ENCODE measurements around the gene TCF7L2.

TCF7L2 gene

DNA sequence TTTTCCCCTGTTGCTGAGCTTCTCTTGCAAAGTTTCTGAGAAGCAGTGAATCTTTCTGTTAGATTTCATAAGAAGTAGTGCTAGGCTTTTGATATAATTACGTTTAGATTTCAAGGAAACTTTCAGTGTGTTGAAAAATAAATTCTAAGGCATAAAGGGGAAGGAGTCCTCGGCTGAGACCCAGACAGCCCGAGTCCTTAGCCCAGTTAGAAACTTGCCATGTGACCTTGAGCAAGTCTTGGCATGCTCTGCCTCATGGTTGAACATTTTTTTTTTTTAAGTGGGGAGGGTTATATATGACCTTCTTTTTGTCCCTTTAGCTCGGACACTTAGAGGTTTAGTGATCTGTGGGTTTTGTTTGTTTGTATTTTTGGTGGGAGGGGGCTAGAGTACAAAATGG lies 117.5 kb downstream of the TCF7L2 start:
- no peak for DNase-seq (ENCODE audit: low spot score)

DNA sequence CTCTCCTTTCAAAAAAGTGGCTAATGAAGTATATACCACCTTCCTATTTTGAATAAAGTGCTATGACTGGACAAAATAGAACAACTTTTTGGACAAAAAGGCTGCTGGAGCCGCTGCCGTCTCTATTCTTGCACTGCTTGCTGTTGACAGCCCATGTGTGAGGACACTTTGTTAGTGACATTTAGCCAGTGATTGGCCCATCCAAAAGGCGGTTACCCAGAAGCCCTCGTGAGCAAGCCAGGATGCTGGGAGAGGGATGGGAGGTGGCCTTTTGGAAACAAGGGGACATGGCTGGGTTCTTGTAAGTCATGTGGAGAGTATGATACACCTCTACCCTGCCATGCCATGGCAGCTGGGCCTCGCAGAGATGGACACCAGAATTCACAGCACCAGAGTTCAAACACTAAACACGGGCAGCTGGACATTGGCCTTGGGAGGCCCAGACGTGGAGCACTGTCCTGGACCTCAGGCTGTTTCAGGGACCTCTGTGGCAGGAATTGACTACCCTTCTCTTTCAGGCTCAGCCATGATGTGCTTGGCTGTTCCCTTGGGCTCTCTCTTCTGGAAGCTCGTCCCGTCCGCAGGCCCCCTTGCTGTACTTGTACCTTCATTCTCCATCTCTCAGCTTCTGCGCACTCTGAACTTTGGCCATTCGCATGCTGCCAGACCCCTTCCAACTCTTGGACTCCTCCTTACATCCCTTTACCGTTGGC lies 118.3 kb downstream of the TCF7L2 start:
- DNase-seq (ENCODE audit: low spot score) = no peak

DNA sequence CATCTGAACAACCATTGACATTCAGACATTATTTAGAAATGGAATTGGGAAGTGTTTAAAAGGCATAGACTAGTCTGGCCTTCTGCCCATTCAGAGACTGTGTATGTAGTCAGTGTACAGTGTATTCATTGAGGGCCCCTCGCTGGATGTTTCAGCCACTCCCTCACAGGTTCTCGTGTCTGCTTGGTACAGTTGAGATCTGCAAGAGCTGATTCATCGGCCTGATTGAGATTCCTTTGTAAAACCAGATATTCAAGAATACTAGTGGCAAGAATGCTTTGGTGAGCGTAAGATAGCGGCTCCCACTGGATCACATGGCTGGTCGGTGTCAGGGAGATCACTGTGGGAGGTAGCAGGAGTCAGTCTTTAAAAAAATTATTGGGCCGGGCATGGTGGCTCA lies 119.5 kb downstream of the TCF7L2 start:
- no peak for DNase-seq (ENCODE audit: low spot score)

DNA sequence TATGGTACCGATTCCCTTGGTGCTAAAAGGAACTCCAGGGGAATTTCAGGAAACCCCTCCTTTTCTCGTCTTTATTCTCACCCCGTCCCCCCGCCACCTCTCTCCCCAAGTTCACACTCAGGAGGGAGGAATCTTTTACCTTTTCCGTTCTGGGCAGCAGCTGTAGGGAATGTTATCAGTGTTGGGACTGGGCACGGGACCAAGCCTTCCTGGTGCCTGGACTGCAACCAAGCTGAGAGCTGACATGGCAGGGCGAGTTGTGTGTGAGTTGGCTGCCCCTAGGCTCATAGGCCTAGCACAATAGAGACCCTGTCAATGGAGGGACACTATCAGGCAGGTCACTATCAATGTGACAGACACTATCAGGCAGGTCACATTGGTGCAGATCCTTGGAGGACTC lies 121.4 kb downstream of the TCF7L2 start:
- no peak for DNase-seq (ENCODE audit: low spot score)

DNA sequence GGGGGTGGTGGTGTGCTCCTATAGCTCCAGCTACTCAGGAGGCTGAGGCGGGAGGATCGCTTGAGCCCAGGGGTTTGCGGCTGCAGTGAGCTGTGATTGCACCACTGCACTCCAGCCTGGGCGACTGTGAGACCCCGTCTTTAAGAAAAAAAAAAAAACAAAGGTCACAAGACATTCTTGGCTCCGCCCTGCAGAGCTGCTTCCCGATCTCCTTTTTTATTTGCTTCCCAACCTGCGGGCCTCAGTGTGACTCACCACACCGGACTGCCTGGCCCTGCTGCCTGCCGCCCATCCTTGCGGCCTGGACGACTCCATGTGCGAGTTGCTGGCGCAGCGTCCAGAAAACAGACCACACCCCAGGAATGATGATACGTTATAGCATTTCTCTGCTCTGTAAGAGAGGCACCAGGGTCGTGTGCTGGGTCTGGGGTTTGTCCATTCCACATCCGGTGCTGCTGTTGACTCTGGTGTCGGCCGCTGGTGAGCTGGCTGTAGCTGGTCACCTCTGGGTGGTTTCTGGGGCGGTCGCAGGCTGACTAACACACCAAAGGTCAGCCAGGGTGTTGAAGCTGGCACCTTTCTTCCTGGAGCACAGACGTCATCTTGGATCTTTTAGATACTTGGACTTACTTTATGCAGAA lies 123.6 kb downstream of the TCF7L2 start:
- DNase-seq (ENCODE audit: low spot score) = no peak

DNA sequence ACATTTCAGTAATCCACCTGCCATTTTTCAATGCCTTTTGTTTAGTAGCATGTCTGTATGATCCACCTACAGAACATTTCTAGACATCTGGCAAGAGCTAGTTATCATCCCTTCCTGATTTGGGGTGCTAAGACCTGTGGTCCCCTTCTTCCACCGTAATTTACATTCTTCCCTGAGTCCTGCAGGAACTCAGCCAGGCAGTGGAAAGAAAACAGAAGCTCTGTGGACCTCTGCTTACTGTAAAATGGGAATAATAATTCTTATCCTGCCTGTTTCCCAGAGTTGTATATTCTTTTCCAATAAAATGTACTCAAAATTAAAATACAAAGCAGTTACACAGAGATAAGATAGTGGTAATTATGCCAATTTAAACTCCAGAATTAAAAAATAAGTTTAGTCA lies 126.9 kb downstream of the TCF7L2 start:
- DNase-seq (ENCODE audit: low spot score) = no peak

DNA sequence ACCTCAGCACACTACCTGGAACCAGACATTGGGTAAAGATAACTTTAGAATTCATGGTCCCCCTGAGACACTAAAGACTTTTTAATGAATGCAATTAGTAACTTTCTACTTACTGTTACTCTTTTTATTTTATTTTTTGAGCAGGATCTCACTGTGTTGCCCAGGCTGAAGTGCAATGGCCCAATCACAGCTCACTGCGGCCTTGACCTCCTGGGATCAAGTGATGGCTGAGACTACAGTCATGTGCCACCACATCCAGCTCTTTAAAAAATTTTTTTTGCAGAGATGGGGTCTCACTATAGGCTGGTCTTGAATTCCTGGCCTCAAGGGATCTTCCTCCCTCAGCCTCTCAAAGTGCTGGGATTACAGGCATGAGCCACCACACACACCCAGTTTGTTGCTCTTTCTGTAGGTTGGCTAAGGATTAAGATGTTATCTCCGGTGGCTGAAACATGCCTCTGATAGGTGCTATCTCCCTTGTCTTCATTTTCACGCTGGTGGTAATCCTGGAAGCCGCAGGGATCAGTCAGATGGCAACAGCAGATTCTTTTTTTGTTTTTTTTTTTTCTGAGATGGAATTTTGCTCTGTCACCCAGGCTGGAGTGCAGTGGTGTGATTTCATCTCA lies 128.3 kb downstream of the TCF7L2 start:
- no peak for DNase-seq (ENCODE audit: low spot score)

DNA sequence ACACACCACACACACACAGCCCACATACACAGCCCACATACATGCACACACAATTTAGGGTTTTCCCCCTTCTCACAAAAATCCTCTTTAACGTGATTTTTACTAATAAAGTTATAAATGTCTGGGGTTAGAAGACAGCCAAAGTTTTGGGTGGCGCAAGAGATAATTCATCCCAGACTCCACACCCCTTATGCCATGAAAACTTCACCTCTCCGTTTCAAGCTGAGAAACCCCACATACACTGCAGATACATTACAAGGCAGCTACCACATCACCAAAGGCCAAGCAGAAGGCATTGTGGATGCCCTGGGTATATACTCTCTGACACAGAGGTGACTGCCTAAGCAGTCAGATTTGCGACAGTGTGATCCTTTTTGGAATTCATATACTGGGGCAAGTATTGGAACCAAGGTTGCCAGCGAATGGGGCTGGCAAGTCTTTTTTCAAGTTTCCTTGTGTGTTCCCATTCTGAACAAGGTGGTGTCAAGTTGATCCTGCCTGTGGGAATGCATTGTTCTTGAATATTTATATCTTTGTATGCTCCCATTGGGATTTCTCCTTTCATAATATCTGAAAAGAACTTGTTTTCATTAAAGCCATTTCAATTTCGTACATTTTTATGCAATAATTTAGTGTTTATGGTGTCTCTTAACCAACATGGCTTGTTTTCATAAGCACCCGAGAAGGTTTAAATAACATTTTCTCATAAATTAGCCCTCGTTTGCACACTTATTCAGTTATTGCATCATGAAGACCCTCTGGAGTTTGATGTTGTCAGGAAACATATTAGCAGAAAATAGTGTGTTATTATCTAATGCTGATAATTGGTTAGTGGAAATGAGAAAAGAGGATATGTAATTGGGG lies 130.2 kb downstream of the TCF7L2 start:
- no peak for DNase-seq (ENCODE audit: low spot score)

DNA sequence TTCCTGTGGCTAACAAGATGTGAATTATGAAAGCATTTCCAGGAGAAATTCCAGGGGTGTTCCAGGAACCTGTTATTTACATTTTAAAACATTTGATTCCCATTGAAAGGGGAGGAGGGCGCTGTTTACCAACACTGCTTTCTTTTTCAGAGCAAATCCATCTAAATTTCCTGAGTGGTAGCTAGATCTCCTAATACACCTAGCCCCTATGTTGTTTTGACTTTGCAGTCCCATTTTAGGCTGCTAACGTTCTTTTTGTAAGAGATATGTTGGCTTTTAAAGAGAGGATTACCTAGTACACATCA lies 130.8 kb downstream of the TCF7L2 start:
- no peak for DNase-seq (ENCODE audit: low spot score)

DNA sequence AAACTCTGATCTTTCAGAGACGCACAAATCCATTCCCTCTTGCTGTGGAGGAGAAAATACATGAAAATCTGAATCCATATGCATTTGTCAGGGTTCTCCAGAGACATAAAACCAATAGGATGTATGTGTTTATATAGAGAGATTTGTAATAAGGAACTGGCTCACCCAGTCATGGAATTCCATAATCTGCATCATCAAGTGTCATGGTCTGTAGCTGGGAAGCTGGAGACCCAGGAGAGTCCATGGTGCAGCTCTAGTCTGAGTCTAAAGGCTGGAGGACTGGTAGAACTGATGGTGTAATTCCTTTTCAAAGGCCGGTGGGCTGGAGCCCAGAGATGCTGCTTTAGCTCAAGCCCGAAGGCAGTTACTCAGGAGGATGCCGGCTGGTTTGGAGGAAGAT lies 134.0 kb downstream of the TCF7L2 start:
- DNase-seq (ENCODE audit: low spot score) = no peak

DNA sequence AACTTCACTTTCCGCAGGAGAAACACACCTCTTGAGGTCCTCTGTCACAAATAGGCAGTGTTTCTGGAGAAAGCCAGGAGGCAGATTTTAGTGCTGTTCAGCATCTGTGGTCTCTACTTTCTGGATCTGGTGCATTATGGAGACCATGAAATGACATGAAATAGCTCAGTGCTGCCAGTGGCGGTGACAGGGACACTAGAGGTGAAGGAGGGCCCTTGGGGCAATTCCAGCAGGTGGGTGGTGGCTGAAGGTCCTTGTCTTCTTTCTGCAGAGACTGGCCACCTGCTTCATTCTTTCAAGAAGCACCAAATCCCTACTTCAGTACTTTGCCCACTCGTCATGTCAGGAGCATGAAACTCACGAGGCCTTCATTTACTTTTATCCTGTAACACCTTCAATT lies 135.7 kb downstream of the TCF7L2 start:
- no peak for DNase-seq (ENCODE audit: low spot score)

DNA sequence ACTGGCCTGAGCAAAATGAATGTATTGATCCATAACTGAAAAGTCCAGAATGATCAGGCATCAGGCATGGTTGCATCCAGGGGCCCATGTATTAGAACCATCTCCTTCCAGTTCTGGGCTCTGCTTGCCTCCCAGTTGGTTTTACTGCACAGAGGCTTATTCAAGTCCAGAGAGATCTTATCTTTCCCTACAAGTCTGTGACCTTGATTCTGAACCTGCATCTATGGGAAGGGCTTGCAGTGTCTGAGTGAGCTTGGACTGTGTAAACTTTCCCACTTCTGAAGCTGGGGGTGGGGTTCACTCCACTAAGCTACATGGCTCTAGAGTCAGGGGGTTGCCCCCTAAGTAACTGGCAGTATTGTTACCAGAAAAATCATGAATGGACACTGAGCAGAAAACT lies 136.2 kb downstream of the TCF7L2 start:
- no peak for DNase-seq (ENCODE audit: low spot score)

DNA sequence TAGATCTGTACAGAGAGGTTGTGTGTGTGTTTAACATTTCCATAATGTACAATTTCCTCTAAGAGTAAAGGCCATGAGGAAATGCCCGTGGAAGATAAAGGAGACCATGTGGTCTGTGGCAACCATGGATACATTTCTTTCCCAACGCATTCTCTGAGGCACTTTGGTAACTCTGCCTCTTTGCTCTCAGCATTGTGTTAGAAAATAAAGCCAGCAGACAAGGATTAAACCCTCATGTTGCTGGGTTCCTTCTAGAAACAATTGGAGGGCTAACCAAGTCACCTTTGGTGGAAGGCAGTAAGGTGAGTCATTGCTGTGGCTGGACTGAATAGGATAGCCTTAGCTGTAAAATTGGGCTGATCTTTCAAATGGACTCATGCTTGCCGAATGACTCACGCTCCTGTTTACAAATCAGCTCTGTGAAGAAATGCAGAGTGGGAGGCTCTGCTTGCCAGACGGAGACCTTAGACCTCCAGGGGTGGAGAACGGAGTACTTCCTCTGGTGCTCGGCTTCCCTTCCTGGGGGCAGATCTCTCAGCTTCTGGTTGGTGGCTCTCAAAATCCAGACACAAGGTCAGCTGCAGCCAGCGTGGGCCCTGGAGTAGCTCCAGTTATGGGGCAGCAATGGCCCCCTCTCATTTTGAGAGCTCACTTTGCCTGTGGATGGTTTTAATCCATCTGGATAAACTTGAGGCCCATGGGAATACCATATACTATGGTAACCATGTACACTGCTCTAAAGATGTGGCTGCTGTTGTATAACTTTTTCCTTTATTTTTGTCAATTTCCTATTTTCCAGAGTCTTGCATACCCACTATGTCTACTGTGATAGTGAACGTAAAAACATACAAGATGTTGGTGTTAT lies 137.3 kb downstream of the TCF7L2 start:
- DNase-seq (ENCODE audit: low spot score) = no peak

DNA sequence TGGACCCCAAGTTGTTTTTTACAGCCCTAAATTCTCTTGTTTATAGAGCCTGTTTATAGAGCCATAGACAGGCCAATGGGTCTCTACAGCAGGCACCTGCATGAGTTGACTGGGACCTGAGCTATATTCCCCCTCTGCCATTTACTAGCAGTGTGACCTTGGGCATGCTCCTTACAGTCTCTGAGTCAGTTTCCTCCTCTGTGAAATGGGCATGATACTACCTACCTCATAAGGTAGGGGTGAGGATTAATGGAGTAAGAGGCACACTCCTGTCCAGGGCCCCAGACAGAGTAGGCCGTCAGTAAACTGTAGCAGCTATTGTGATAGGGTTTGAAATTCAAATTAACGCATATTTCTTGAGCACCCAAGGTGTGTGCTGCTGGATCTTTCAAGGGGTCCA lies 138.1 kb downstream of the TCF7L2 start:
- DNase-seq (ENCODE audit: low spot score) = no peak

DNA sequence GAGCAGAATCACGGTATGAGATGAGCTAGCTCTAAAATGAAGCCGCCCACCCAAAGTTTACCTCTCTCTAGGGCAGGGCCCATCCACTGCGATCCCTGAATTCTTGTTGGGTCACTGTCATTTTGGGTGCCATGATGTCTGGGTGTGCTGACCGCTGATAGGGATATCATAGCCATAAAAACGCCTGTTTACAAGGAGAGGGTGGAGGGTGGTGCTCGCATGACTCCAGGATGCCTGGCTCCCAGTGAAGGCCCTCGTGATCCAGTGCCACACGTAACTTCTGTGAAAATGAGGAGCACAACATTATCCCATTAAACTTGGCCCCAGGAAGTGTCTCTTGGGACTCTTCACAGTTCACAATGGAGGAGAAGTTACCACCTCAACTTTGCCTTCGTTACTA lies 139.5 kb downstream of the TCF7L2 start:
- DNase-seq (ENCODE audit: low spot score) = no peak

DNA sequence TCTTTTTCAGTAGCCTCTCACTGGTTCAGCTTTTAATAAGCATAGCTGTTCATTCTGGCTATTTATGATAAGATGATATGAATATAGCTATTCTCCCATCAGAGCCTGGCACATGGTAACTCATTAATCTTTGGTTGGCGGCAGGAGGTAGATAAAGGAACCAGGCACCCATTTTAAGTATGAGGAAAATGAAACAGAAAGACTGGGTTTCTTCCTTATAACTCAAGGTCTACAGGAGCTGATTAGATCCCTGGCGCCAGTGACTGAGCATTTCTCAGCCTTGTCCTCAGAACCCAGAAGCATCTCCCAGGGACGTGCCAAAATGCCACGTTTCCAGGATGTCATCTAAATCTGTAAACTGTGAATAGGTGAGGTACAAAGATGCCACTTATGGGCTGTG lies 141.9 kb downstream of the TCF7L2 start:
- DNase-seq (ENCODE audit: low spot score) = no peak

DNA sequence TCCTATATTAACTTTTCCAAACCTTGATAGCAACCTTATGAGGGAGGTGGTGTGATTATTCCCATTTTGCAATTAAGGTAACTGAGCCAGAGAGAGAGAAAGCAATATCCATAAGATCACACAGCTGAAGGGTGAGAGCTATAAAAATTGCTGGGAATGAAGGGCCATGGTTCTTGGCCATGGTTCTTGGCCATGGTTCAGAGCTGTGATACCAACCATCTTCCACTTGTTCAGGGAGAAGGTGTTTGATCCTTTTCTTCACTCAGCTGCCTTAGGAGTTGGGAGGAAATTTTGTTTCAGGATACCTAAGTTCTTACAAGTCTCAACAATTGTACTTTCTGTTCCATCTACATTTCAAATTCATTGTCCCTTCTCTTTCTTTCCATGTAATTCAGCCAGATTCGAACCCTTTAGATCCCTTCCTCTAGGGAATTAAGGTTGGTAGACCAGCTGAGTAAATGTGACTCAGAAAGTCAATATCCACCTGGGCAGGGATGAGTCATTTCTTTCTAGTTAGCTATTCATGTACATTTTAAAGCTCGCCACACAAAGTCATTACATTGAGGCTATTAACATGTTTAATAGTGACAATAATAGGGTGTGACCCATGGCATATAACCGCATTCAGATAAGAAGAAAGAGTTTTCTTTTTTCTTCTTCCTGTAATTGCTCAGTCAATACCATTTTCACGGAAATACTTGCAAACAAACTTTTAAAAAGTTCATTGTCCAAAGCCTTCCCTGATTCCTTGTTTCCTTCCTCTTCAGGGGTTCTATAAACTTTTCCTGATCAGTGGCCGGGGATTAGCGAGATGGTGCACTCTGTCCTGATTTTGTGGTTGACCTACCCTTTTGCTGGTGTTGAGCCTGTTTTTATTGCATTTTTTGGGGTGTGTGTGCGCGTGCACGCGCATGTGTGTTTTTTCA lies 143.4 kb downstream of the TCF7L2 start:
- no peak for DNase-seq (ENCODE audit: low spot score)

DNA sequence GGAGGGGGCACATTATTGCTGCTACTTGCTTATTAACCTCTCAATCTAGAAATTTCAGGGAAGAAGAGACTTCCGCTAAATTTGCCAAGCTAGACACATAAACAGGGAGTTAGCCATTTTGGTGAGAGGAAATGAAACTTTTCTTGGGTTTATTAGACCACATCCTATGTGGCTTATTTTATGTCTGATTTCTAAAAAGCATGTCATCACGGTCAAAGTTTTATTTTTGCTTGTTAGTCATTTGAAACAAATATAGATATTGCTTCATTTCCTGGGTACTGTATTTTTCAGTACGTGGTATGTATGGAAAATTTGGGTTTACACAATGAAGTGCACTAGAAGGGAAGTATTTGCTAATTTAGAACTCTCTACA lies 144.1 kb downstream of the TCF7L2 start:
- DNase-seq (ENCODE audit: low spot score) = no peak

DNA sequence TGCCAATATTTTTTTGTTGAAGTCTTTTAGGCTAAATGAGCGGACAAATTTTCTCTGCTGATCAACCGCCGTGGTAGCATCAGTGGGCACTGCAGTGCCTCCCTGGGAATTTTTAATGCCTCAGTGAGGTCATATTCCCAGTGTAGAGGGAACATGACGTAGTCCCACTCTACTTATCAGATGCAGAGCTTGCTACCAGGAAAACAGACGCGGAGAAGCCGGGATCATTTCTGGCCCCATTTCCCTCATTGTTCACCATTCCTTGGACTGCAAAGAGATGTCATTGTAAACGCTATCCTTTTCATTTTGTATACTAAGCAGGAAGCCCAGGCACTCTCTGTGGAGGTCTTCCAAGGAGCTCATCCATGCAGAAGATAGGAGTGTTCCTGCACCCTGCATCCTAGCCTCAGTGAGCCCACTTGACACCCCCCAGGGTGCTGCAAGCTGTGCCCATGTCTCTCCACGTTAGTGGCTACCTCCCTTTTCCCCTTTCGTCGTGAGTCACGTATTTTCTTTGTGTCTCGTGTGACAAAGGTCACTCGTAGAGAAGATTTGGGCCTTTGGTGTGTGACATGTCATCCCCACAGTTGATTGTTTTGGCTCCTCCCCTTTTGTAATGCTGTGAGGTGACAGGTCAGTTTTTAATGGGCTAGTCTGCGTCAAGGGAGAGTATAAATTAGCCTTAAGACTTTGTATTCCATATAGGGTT lies 145.5 kb downstream of the TCF7L2 start:
- DNase-seq (ENCODE audit: low spot score) = no peak
